Hematopoietic multipotent progenitor cell treated with erythropoietin and hydrocortisone succinate and interleukin-3 and kit ligand, for 6 days (in vitro differentiated cells): ENCODE measurements around the gene KPNB1.

Source experiments
- DNase-seq: peaks from one replicate; pipeline ENCODE4 v3.0.0-alpha.2; 2015

Gene KPNB1

GRCh38 chr17:47733047-47733673 is 83.4 kb downstream of the KPNB1 start, which contains the start of gene TBX21:
TSS of gene TBX21 (plus strand) at chr17:47733236. CDS start at chr17:47733455, 219 bp downstream.
- DNase-seq = peak; percentile 93

DNA sequence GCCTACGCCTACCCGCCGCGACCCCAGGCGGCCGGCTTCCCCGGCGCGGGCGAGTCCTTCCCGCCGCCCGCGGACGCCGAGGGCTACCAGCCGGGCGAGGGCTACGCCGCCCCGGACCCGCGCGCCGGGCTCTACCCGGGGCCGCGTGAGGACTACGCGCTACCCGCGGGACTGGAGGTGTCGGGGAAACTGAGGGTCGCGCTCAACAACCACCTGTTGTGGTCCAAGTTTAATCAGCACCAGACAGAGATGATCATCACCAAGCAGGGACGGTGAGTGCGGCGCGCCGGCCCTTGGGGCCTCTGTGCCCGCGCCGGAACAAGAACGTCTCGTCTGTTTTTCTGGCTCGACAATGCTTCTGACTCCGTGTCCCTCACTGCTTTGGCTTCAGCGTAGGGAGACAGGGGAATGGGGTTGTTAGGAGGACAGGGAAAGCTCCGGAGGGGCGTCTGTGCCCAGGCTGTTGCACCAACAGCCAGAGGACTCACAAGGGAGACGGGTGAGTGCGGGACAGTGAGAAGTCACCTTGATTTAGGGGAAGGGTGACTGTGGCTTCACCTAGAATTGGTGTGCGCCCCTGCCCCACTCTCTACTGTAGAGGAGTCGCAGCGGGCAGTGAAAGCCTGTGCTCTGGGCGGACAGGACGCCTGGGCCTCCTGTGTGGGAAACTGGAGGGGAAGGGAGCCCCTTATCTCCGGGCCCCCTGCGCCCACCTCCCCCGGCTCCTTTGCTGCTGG is 84.1 kb downstream of the KPNB1 start:
- DNase-seq = peak; percentile 20

DNA sequence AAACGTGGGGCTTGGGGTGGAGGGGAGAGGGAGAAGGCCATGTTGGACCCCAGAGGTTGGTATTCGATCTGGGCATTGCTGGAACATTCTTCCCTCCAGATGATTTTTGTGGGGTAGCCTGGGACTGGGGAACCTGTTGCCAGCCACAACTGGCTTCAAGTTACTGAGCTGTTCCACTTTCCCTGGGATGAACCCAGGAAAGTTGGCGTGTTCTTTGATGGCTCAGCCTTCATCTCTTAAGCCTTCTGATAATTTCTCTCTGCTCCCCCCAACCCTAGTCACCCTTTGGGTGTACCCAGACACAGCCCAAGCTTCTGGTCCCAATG is 85.4 kb downstream of the KPNB1 start:
- no peak for DNase-seq
